LNCaP clone FGC (cell line): ENCODE results near the gene GNAZ.
A peak's percentile ranks its signal among the peaks of the same experiment; 100 is the strongest.

ENCODE experiments used
- DNase-seq: peaks from one replicate; pipeline ENCODE4 v3.0.0-alpha.2; 2011; ENCODE audit warnings: low read depth
- H3K4me3 ChIP-seq: 2 replicates; pipeline ENCODE4 v1.5.1; 2011; ENCODE audit warnings: mild to moderate bottlenecking, low read depth, low read length, control low read depth
- CTCF ChIP-seq: IDR thresholded peaks from 2 replicates; pipeline ENCODE4 v1.5.1; 2012; ENCODE audit warnings: mild to moderate bottlenecking; ENCODE audit not compliant: control insufficient read depth, insufficient read depth; ENCODE audit errors: extremely low read depth

Gene GNAZ

GRCh38 chr22:23106344-23106743 lies 36.0 kb downstream of the GNAZ start:
- no peak for TF ChIP-seq CTCF
- peak; percentile 66 for DNase-seq
- no peak overlapping the region for H3K4me3 ChIP-seq

- peak; percentile 42 for DNase-seq
- no peak for TF ChIP-seq CTCF
These were observed 36.6 kb downstream of the GNAZ start for GRCh38 chr22:23106906-23107367.

GRCh38 chr22:23107487-23108248 lies 37.3 kb downstream of the GNAZ start:
- no peak overlapping the region for H3K4me3 ChIP-seq
- no peak for TF ChIP-seq CTCF
- no peak for DNase-seq

More at GRCh38 chr22:23106906-23107367, 36.6 kb downstream of the GNAZ start:
- H3K4me3 ChIP-seq = no peak overlapping the region

DNA sequence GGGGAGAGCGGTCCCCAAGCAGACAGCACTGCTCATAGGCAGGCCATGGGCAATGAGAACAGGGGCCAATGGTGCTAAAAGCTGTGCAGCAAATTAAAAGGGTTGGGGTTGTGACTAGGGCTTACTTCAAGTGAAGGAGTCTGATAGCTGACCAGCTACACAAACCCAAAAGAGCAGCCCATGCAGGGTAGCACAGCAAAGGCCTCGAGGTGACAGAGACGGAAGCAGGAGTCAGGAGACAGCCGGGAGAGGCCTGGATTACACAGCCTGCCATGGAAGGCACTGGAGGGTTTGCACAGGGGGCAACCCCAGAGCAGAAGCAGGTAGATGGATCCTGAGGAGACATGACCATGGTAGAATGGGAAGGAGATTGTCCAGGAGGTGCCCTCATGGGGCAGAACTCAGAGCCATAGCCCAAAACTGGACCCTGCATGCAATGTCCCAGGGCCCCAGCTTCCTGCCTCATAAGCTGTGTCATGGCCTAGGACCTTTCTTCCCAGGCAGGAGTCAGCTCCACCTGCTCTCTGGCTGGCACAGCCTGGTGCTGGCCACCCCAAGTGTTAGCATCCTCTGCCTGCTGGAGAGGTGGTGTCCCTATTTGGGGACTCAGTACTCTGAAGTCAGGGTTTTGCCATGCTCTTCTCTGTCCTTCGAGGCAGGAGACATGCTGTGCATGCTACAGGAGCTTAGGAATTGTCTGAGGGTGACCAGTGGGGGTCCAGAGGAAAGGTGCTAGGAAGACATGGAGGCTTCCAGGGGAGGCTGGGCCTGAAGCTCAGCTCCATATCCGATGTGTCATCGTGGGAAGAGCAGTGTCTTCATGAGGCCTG lies 38.1 kb downstream of the GNAZ start:
- no peak overlapping the region for H3K4me3 ChIP-seq
- DNase-seq = no peak

DNA sequence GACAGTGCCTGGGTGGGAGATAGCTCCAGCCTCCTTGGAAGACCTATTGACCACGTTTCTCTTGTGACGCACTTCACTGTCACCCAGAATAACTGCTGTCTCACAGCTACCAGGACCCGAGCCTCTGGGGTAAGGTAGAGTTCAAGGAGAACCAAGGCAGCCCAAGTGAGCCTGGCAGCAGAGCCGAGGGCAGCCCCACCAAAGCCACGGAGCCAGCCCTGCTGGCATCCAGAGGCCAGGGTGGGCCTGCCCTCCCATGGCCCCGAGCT lies 38.7 kb downstream of the GNAZ start:
- TF ChIP-seq CTCF = no peak
- no peak overlapping the region for H3K4me3 ChIP-seq
- DNase-seq = no peak

More for the DNA sequence above, 38.1 kb downstream of the GNAZ start:
- no peak for TF ChIP-seq CTCF

DNA sequence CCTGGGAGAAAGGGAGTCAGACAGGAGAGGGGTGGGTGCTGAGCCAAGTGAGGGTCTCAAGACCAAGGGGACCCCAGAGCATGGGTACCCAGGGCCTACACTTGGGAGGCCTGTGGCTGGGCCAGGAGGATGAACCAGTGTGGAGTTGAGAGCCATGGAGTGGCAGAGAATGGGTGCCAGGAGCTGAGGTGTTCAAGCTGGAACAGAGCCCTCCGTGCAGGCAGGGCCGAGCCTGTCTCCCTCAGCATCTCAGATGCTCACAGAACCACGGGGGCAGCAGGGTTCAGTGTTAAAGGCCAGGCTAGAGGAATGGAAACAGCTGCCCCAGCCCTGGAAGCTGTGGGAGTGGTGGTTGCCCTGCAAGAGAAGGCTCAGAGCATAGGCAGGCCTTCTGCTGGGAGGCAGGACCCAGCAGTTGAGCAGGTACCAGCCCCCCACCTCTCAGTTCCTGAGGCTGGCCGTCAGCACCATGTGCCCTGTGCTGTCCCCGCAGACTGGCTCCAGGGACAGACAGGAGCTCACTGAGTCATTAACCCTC lies 39.2 kb downstream of the GNAZ start:
- no peak for TF ChIP-seq CTCF
- no peak for DNase-seq
- no peak overlapping the region for H3K4me3 ChIP-seq
